K562 (cell line): ENCODE measurements around the gene TBX1. TPM values are rescaled to one million over a fixed set of nuclear protein-coding genes. Genes with fewer than 3 reads are reported as not detected.

Experiments
- CCNT2 ChIP-seq: IDR thresholded peaks from 2 replicates; pipeline ENCODE4 v1.6.1; 2011; ENCODE audit warnings: borderline replicate concordance, low read depth, mild to moderate bottlenecking, moderate library complexity, mixed read lengths, low read length; ENCODE audit not compliant: insufficient read length; ENCODE audit errors: extremely low read depth
- CEBPB ChIP-seq: fragments of 450-650 bp; IDR thresholded peaks from 2 replicates; pipeline ENCODE4 v1.6.1; 2016; ENCODE audit warnings: missing genetic modification characterization, missing compliant biosample characterization
- DPF2 ChIP-seq: fragments of 450-650 bp; IDR thresholded peaks from 2 replicates; pipeline ENCODE4 v1.6.1; 2016
- JUNB ChIP-seq: fragments of 450-650 bp; formaldehyde crosslinking; conservative IDR thresholded peaks from 2 replicates; pipeline ENCODE4 v1.4.0; 2020; ENCODE audit warnings: mild to moderate bottlenecking
- MBD2 ChIP-seq: sonication (generic); IDR thresholded peaks from 2 replicates; pipeline ENCODE4 v1.6.1; 2016; ENCODE audit warnings: low read depth, borderline replicate concordance
- MCM7 ChIP-seq, 2 experiments: fragments of 450-650 bp; IDR thresholded peaks; 2 replicates each; pipeline ENCODE4 v1.6.1; 2016 to 2018
- MYC ChIP-seq, 2 experiments: fragments of 250-450 bp in 1 of 2; sonication (Bioruptor Pico) in 1 of 2; IDR thresholded peaks; 2 replicates each; pipeline versions ENCODE4 v1.5.1 to v1.6.1; 2012 to 2021; ENCODE audit warnings: low read depth in 2 of 2, borderline replicate concordance in 1 of 2, improper control_type of control experiment in 1 of 2, low read length in 1 of 2, mild to moderate bottlenecking in 1 of 2, moderate library complexity in 1 of 2
- NR3C1 ChIP-seq: sonication (generic); formaldehyde crosslinking; IDR thresholded peaks from 2 replicates; pipeline ENCODE4 v1.8.1; 2022; ENCODE audit warnings: missing genetic modification reagents
- PHF20 ChIP-seq: fragments of 450-650 bp; IDR thresholded peaks from 2 replicates; pipeline ENCODE4 v1.6.1; 2018; ENCODE audit not compliant: partially characterized antibody
- POLR2AphosphoS5 ChIP-seq: IDR thresholded peaks from 2 replicates; pipeline ENCODE4 v1.6.1; 2011; ENCODE audit warnings: mild to moderate bottlenecking, low read depth, low read length, moderate library complexity; ENCODE audit not compliant: control insufficient read depth, insufficient read depth
- RBM14 ChIP-seq: fragments of 200-400 bp; formaldehyde crosslinking; IDR thresholded peaks from 2 replicates; pipeline ENCODE4 v1.6.1; 2018; ENCODE audit warnings: low read depth, mild to moderate bottlenecking, low read length, moderate library complexity, borderline replicate concordance; ENCODE audit not compliant: insufficient read depth
- RHOXF2B ChIP-seq: fragments of 250-450 bp; sonication (Bioruptor Pico); conservative IDR thresholded peaks from 2 replicates; pipeline ENCODE4 v1.5.1; 2021
- YY1 ChIP-seq, 3 experiments: IDR thresholded peaks; 2 replicates each; pipeline ENCODE4 v1.6.1; 2011; ENCODE audit warnings: low read length in 2 of 3, mild to moderate bottlenecking in 2 of 3, moderate library complexity in 2 of 3, borderline replicate concordance in 1 of 3, control low read depth in 1 of 3, low read depth in 1 of 3; ENCODE audit not compliant: insufficient read depth in 3 of 3, insufficient replicate concordance in 2 of 3, control insufficient read depth in 1 of 3, insufficient read length in 1 of 3; ENCODE audit errors: extremely low read depth in 1 of 3
- ZBTB1 ChIP-seq: sonication (generic); formaldehyde crosslinking; IDR thresholded peaks from 2 replicates; pipeline ENCODE4 v1.8.1; 2023; ENCODE audit warnings: missing genetic modification reagents, low read depth, mild to moderate bottlenecking, borderline replicate concordance
- ZMIZ1 ChIP-seq, 2 experiments: fragments of 150-350 bp in 1 of 2; IDR thresholded peaks; 2 replicates each; pipeline ENCODE4 v1.6.1; 2012 to 2016; ENCODE audit warnings: low read depth in 2 of 2, low read length in 2 of 2, mild to moderate bottlenecking in 1 of 2, moderate library complexity in 1 of 2
- ZNF76 ChIP-seq: fragments of 250-450 bp; sonication (Bioruptor Pico); IDR thresholded peaks from 2 replicates; pipeline ENCODE4 v1.4.0; 2020; ENCODE audit warnings: mild to moderate bottlenecking, moderate library complexity, borderline replicate concordance
- polyA plus RNA-seq, 8 experiments: library from polyadenylated mRNA; depleted of rRNA in 4 of 8; stranded (reverse) in 5 of 8; unstranded in 3 of 8; fragments of >200 nt; fragmentation: Nextera tagmentation in 2 of 8; fragmentation: Illumina TruSeq in 1 of 8; extraction: Ambion mirVana in 2 of 8; extraction: Trizol in 1 of 8; gene quantifications; 2 replicates each; pipeline versions ENCODE4 v1.2.1 to v1.2.3, GENCODE V29; 2011 to 2014; ENCODE audit warnings: inconsistent platforms in 1 of 8, missing spikeins in 1 of 8
- total RNA-seq, 7 experiments: library from RNA; depleted of rRNA in 6 of 7; stranded (reverse); fragments of >200 nt in 6 of 7; fragmentation: Illumina TruSeq in 2 of 7; extraction: Trizol in 2 of 7; gene quantifications; 2 replicates each; pipeline versions ENCODE4 v1.2.1 to v1.2.3, GENCODE V29; 2011 to 2021; ENCODE audit warnings: low replicate concordance in 1 of 7
- TF ChIP-seq, protein P1 (sequence below), 2 experiments: fragments of 200-800 bp in 1 of 2; sonication (Bioruptor generic) in 1 of 2; sonication (generic) in 1 of 2; formaldehyde crosslinking in 1 of 2; IDR thresholded peaks in 1 of 2; conservative IDR thresholded peaks in 1 of 2; 2 replicates each; pipeline versions ENCODE4 v1.5.0 to v1.6.1; 2016 to 2020; ENCODE audit warnings: missing compliant biosample characterization in 1 of 2, missing genetic modification characterization in 1 of 2, missing genetic modification reagents in 1 of 2
- TF ChIP-seq, protein P2 (sequence below), 3 experiments: IDR thresholded peaks in 2 of 3; conservative IDR thresholded peaks in 1 of 3; 2 replicates each; pipeline ENCODE4 v1.5.1; 2011 to 2012; ENCODE audit warnings: low read length in 3 of 3, mild to moderate bottlenecking in 3 of 3, control low read depth in 2 of 3, improper control_type of control experiment in 1 of 3, inconsistent platforms in 1 of 3, low read depth in 1 of 3, mixed read lengths in 1 of 3, moderate library complexity in 1 of 3; ENCODE audit not compliant: insufficient read depth in 2 of 3

The TBX1 gene
- total and polyA plus RNA-seq, 9 of the 15 experiments (the other 6 are each of a cell fraction or from before 2014, with no cell fraction given) = 0.07 to 35.0 (median 3.9) TPM

DNA sequence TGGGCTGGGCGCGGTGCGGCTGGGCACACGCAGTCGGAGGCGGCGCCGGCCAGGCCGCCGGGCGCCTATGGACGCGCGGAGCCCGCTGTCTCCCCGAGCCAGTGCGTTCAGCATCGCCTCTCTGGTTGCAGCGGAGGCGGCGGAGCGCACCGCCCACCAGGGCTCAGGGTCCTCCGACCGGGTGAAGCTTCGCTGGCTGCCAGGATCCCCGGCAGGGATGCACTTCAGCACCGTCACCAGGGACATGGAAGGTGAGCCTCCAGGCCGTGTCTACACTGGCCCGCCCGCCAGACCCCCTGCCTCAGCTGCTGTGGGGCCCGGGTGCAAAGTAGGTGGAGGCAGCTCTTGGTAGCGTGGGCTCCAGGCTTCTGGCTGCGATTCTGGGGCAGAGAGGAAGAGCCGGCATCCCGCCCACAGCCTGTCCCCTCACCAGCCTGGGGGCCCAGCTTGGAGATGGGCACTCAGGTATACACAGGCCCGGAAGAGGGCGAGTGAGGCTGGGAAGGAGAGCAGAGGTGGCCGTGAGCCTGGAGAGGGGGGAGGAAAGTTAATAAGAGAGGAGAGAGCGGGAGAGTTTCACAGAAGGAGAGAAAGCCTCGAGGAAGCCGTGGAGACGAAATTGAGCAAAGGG, 1.0 kb upstream of the TBX1 start (continued):
- TF ChIP-seq ZMIZ1 (IDR thresholded peaks at IDR 0.05; ENCODE audit: low read depth in 2 of 2, low read length in 2 of 2) (no peak), MYC (IDR thresholded peaks at IDR 0.05; ENCODE audit: low read depth, low read length) (no peak), MYC (CRISPR knock-in tag; IDR thresholded peaks at IDR 0.05; ENCODE audit: borderline replicate concordance, low read depth) (0 out of 2 replicates have a peak, but pooled peaks have one; percentile 51), JUNB (CRISPR knock-in tag) (no peak), YY1 (IDR thresholded peaks at IDR 0.05; ENCODE audit: borderline replicate concordance in 1 of 3, control insufficient read depth in 1 of 3, extremely low read depth in 1 of 3, insufficient read depth in 3 of 3, insufficient read length in 1 of 3, insufficient replicate concordance in 2 of 3, low read depth in 1 of 3, low read length in 2 of 3) (no peak), MCM7 (IDR thresholded peaks at IDR 0.05) (no peak), CCNT2 (no peak), CEBPB (tag) (no peak), ZNF76 (CRISPR knock-in tag) (no peak), NR3C1 (CRISPR knock-in tag) (no peak), PHF20 (peak; percentile 41), POLR2AphosphoS5 (no peak), MBD2 (no peak), RBM14 (peak; percentile 46; the same call in 1 of the 2 replicates), DPF2 (no peak), ZBTB1 (no peak), RHOXF2B (CRISPR knock-in tag) (0 out of 2 replicates have a peak, but pooled peaks have one; percentile 46)
- TF ChIP-seq, protein P1, sequence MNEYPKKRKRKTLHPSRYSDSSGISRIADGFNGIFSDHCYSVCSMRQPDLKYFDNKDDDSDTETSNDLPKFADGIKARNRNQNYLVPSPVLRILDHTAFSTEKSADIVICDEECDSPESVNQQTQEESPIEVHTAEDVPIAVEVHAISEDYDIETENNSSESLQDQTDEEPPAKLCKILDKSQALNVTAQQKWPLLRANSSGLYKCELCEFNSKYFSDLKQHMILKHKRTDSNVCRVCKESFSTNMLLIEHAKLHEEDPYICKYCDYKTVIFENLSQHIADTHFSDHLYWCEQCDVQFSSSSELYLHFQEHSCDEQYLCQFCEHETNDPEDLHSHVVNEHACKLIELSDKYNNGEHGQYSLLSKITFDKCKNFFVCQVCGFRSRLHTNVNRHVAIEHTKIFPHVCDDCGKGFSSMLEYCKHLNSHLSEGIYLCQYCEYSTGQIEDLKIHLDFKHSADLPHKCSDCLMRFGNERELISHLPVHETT (CRISPR knock-in tag; conservative IDR thresholded peaks at IDR 0.05 in 1 of 2, IDR thresholded peaks at IDR 0.05 in 1 of 2) = no peak
- TF ChIP-seq, protein P2, sequence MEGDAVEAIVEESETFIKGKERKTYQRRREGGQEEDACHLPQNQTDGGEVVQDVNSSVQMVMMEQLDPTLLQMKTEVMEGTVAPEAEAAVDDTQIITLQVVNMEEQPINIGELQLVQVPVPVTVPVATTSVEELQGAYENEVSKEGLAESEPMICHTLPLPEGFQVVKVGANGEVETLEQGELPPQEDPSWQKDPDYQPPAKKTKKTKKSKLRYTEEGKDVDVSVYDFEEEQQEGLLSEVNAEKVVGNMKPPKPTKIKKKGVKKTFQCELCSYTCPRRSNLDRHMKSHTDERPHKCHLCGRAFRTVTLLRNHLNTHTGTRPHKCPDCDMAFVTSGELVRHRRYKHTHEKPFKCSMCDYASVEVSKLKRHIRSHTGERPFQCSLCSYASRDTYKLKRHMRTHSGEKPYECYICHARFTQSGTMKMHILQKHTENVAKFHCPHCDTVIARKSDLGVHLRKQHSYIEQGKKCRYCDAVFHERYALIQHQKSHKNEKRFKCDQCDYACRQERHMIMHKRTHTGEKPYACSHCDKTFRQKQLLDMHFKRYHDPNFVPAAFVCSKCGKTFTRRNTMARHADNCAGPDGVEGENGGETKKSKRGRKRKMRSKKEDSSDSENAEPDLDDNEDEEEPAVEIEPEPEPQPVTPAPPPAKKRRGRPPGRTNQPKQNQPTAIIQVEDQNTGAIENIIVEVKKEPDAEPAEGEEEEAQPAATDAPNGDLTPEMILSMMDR (IDR thresholded peaks at IDR 0.05 in 2 of 3, conservative IDR thresholded peaks at IDR 0.05 in 1 of 3; ENCODE audit: insufficient read depth in 2 of 3, low read depth in 1 of 3, low read length in 3 of 3) = no peak
